Esophagus squamous epithelium (tissue), 5 donors: Measurements from ENCODE around the gene NRXN2. TPM values are rescaled to one million over a fixed set of nuclear protein-coding genes. Genes with fewer than 3 reads are reported as not detected.

Experiments
- DNase-seq: peaks from one replicate; lab custom pipeline; 2025; lab: John Stamatoyannopoulos, UW
- H3K27ac ChIP-seq, 4 donors: fragments of 200-600 bp; sonication (generic); one replicate each; pipeline ENCODE4 v1.5.1; 2016 to 2019; ENCODE audit warnings: mild to moderate bottlenecking in 1 of 4
- H3K27me3 ChIP-seq, 4 donors: fragments of 200-600 bp; sonication (generic); 1 replicate in 3 of 4; 2 replicates in 1 of 4; pipeline versions ENCODE4 v1.5.1 to v1.6.0; 2017 to 2021; ENCODE audit warnings: antibody characterized with exemption in 1 of 4
- H3K36me3 ChIP-seq, 3 donors: fragments of 200-600 bp; sonication (generic); one replicate each; pipeline ENCODE4 v1.5.1; 2016 to 2019
- H3K4me1 ChIP-seq, 3 donors: fragments of 200-600 bp; sonication (generic); one replicate each; pipeline ENCODE4 v1.5.1; 2017 to 2019
- H3K4me3 ChIP-seq, 4 donors: fragments of 200-600 bp; sonication (generic); 1 replicate in 3 of 4; 2 replicates in 1 of 4; pipeline ENCODE4 v1.5.1; 2016 to 2019; ENCODE audit warnings: mild to moderate bottlenecking in 2 of 4, moderate library complexity in 1 of 4
- H3K9me3 ChIP-seq, 3 donors: fragments of 200-600 bp; sonication (generic); one replicate each; pipeline ENCODE4 v1.5.1; 2016 to 2019
- CTCF ChIP-seq, 6 experiments: fragments of 450-650 bp in 4 of 6; fragments of 200-600 bp in 2 of 6; sonication (generic) in 2 of 6; IDR thresholded peaks; one replicate each; pipeline ENCODE4 v1.5.1; 2016 to 2019; ENCODE audit warnings: antibody characterized with exemption in 6 of 6, mild to moderate bottlenecking in 4 of 6, moderate library complexity in 4 of 6
- POLR2A ChIP-seq, 4 donors: fragments of 450-650 bp; IDR thresholded peaks; one replicate each; pipeline ENCODE4 v1.6.1; 2017; ENCODE audit warnings: antibody characterized with exemption in 4 of 4, mild to moderate bottlenecking in 4 of 4, moderate library complexity in 3 of 4
- WGBS, 2 donors: methylation state at CpG; one replicate each; pipeline ENCODE4 v1.1.5; 2018; 5-methylcytosine and 5-hydroxymethylcytosine counted together
- intact Hi-C: fragments of 100-400 bp; cut with DNase I; formaldehyde crosslinking; loops from one replicate; pipeline ENCODE4 v1.15.0; 2022
- total RNA-seq, 4 donors: library from RNA; depleted of rRNA; stranded (reverse); fragments of >200 nt; gene quantifications; one replicate each; pipeline ENCODE4 v1.1.0, GENCODE V29; 2016
- donor health status: DM: yes; HTN: yes; CAD: no.

Gene NRXN2
- total RNA-seq, 4 donors from 2014 or later, result 0.38 TPM; not detected in 3

GRCh38 chr11:64601605-64602465, 121.2 kb downstream of the NRXN2 start:
- TF ChIP-seq POLR2A (IDR thresholded peaks at IDR 0.05), result no peak
- no peak for TF ChIP-seq CTCF (IDR thresholded peaks at IDR 0.05)
- no peaks in the 10 kb centered on the region for H3K4me1 ChIP-seq
- intact Hi-C loops, result no loop called here
- peaks cover 0 to 20% (median 0%) of the 10 kb centered on the region in 4 donors for H3K27me3 ChIP-seq
- H3K27ac ChIP-seq, result no peak overlapping the region
- WGBS, 2 donors, result 68 to 70% methylated on average over 5 to 6 of the region's 12 CpGs
- no peak for DNase-seq
- H3K36me3 ChIP-seq, result no peaks in the 10 kb centered on the region
- no peak overlapping the region for H3K4me3 ChIP-seq
- H3K9me3 ChIP-seq, result no peaks in the 10 kb centered on the region

DNA sequence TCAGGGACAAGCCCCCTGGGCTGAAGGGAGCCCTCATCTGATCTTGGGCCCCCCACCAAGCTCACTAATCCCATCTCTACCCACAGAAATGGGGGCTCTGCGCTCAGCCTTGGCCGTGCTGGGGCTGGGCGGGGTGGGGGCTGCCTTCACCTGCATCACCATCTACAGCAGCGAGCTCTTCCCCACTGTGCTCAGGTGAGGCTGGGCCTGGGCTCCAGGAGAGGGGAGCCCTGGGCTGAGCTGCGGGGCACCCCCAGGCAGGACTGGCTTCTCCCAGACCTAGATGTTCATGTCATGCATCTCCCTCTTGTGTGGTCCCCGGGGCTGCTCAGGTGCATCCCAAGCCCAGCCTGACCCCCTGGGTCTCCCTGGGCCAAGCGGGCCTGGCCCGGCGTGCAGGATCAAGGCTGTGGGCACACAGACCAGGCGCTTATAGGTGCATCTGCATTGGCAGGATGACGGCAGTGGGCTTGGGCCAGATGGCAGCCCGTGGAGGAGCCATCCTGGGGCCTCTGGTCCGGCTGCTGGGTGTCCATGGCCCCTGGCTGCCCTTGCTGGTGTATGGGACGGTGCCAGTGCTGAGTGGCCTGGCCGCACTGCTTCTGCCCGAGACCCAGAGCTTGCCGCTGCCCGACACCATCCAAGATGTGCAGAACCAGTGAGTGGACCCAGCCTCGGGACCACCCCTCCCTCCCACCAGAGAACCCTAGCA, 122.6 kb downstream of the NRXN2 start:
- no peak for TF ChIP-seq POLR2A (IDR thresholded peaks at IDR 0.05)
- TF ChIP-seq CTCF (IDR thresholded peaks at IDR 0.05), result no peak
- H3K9me3 ChIP-seq, result no peaks in the 10 kb centered on the region
- DNase-seq, result no peak
- H3K27ac ChIP-seq, result no peak overlapping the region
- no peak overlapping the region for H3K4me3 ChIP-seq
- no peaks in the 10 kb centered on the region for H3K4me1 ChIP-seq
- intact Hi-C loops, result no loop called here
- 96% methylated on average over 5 of the region's 19 CpGs; no CpG with 5 or more reads in 1 of the 2 donors for WGBS, 2 donors
- H3K36me3 ChIP-seq, result no peaks in the 10 kb centered on the region
- peaks cover 0 to 6% (median 0%) of the 10 kb centered on the region in 4 donors for H3K27me3 ChIP-seq

- no peak for TF ChIP-seq POLR2A (IDR thresholded peaks at IDR 0.05)
- TF ChIP-seq CTCF (IDR thresholded peaks at IDR 0.05), result no peak
- 84 to 89% methylated on average over 8 to 9 of the region's 17 CpGs for WGBS, 2 donors
- Histone ChIP-seq H3K9me3 (no peaks in the 10 kb centered on the region), H3K4me1 (no peaks in the 10 kb centered on the region), H3K36me3 (no peaks in the 10 kb centered on the region), H3K4me3 (no peak overlapping the region), H3K27me3 (no peaks in the 10 kb centered on the region), H3K27ac (no peak overlapping the region)
- DNase-seq, result no peak
- intact Hi-C loops, result no loop called here
Measured at GRCh38 chr11:64599698-64600211, 123.2 kb downstream of the NRXN2 start.

GRCh38 chr11:64598797-64599697, 124.0 kb downstream of the NRXN2 start:
- no peaks in the 10 kb centered on the region for H3K27me3 ChIP-seq
- H3K27ac ChIP-seq, result no peak overlapping the region
- intact Hi-C loops, result no loop called here
- no peaks in the 10 kb centered on the region for H3K9me3 ChIP-seq
- no peak overlapping the region for H3K4me3 ChIP-seq
- WGBS, 2 donors, result 83% methylated on average over 4 of the region's 23 CpGs; no CpG with 5 or more reads in 1 of the 2 donors
- DNase-seq, result no peak
- no peaks in the 10 kb centered on the region for H3K4me1 ChIP-seq
- no peaks in the 10 kb centered on the region for H3K36me3 ChIP-seq
- TF ChIP-seq POLR2A (IDR thresholded peaks at IDR 0.05) (no peak), CTCF (IDR thresholded peaks at IDR 0.05) (no peak)
